ENCODE results near the gene CSTPP1.

The CSTPP1 gene

GRCh38 chr11:47020793-47021526 is 84.4 kb downstream of the CSTPP1 start:
- no peak for DNase-seq
- no peak for ATAC-seq
- Mint-ChIP-seq H3K27me3 (no peaks in the 10 kb centered on the region), H3K9me3 (no peaks in the 10 kb centered on the region), H3K4me3 (no peak overlapping the region), H3K27ac (no peak overlapping the region), H3K4me1 (no peaks in the 10 kb centered on the region)

- DNase-seq = no peak
- H3K27me3 Mint-ChIP-seq = no peaks in the 10 kb centered on the region
- no peak overlapping the region for H3K4me3 Mint-ChIP-seq
- no peak for ATAC-seq
- no peaks in the 10 kb centered on the region for H3K4me1 Mint-ChIP-seq
- H3K9me3 Mint-ChIP-seq = no peaks in the 10 kb centered on the region
- H3K27ac Mint-ChIP-seq = no peak overlapping the region
Measured at GRCh38 chr11:47021527-47021818, 84.9 kb downstream of the CSTPP1 start.

GRCh38 chr11:47021965-47022364 is 85.4 kb downstream of the CSTPP1 start:
- no peaks in the 10 kb centered on the region for H3K27me3 Mint-ChIP-seq
- ATAC-seq (no peak), DNase-seq (no peak)
- no peak overlapping the region for H3K4me3 Mint-ChIP-seq
- H3K27ac Mint-ChIP-seq = no peak overlapping the region
- H3K4me1 Mint-ChIP-seq = no peaks in the 10 kb centered on the region
- H3K9me3 Mint-ChIP-seq = no peaks in the 10 kb centered on the region

GRCh38 chr11:47028195-47029093 is 91.9 kb downstream of the CSTPP1 start:
- no peaks in the 10 kb centered on the region for H3K27me3 Mint-ChIP-seq
- DNase-seq = no peak
- no peak overlapping the region for H3K4me3 Mint-ChIP-seq
- no peaks in the 10 kb centered on the region for H3K9me3 Mint-ChIP-seq
- H3K4me1 Mint-ChIP-seq = no peaks in the 10 kb centered on the region
- H3K27ac Mint-ChIP-seq = no peak overlapping the region
- no peak for ATAC-seq

GRCh38 chr11:47033439-47033838 is 96.9 kb downstream of the CSTPP1 start:
- Mint-ChIP-seq H3K4me3 (no peak overlapping the region), H3K27ac (no peak overlapping the region), H3K27me3 (no peaks in the 10 kb centered on the region), H3K4me1 (no peaks in the 10 kb centered on the region), H3K9me3 (no peaks in the 10 kb centered on the region)
- ATAC-seq (no peak), DNase-seq (no peak)

- Mint-ChIP-seq H3K27ac (no peak overlapping the region), H3K9me3 (no peaks in the 10 kb centered on the region), H3K27me3 (no peaks in the 10 kb centered on the region), H3K4me3 (no peak overlapping the region), H3K4me1 (no peaks in the 10 kb centered on the region)
- DNase-seq = no peak
- no peak for ATAC-seq
Measured at GRCh38 chr11:47034091-47034490, 97.5 kb downstream of the CSTPP1 start.

GRCh38 chr11:47035108-47035507 is 98.5 kb downstream of the CSTPP1 start:
- no peaks in the 10 kb centered on the region for H3K9me3 Mint-ChIP-seq
- no peaks in the 10 kb centered on the region for H3K4me1 Mint-ChIP-seq
- DNase-seq (no peak), ATAC-seq (no peak)
- no peak overlapping the region for H3K4me3 Mint-ChIP-seq
- H3K27me3 Mint-ChIP-seq = no peaks in the 10 kb centered on the region
- no peak overlapping the region for H3K27ac Mint-ChIP-seq

- Mint-ChIP-seq H3K4me1 (no peaks in the 10 kb centered on the region), H3K27me3 (no peaks in the 10 kb centered on the region), H3K9me3 (no peaks in the 10 kb centered on the region), H3K4me3 (no peak overlapping the region), H3K27ac (no peak overlapping the region)
- ATAC-seq (no peak), DNase-seq (no peak)
Measured at GRCh38 chr11:47044119-47044518, 107.6 kb downstream of the CSTPP1 start.

GRCh38 chr11:47047972-47048371 is 111.4 kb downstream of the CSTPP1 start:
- Mint-ChIP-seq H3K4me3 (no peak overlapping the region), H3K9me3 (no peaks in the 10 kb centered on the region), H3K27ac (no peak overlapping the region), H3K4me1 (no peaks in the 10 kb centered on the region), H3K27me3 (no peaks in the 10 kb centered on the region)
- ATAC-seq = no peak
- DNase-seq = no peak

- no peaks in the 10 kb centered on the region for H3K4me1 Mint-ChIP-seq
- DNase-seq = no peak
- H3K27ac Mint-ChIP-seq = no peak overlapping the region
- no peak overlapping the region for H3K4me3 Mint-ChIP-seq
- no peaks in the 10 kb centered on the region for H3K27me3 Mint-ChIP-seq
- no peak for ATAC-seq
- no peaks in the 10 kb centered on the region for H3K9me3 Mint-ChIP-seq
Measured at GRCh38 chr11:47050284-47050683, 113.7 kb downstream of the CSTPP1 start.

GRCh38 chr11:47051217-47051616 is 114.7 kb downstream of the CSTPP1 start:
- DNase-seq (no peak), ATAC-seq (no peak)
- H3K4me3 Mint-ChIP-seq = no peak overlapping the region
- no peaks in the 10 kb centered on the region for H3K9me3 Mint-ChIP-seq
- H3K27ac Mint-ChIP-seq = peak overlapping the region in 1 of 2 donors; percentile 64
- no peaks in the 10 kb centered on the region for H3K4me1 Mint-ChIP-seq
- H3K27me3 Mint-ChIP-seq = no peaks in the 10 kb centered on the region

- Mint-ChIP-seq H3K27ac (no peak overlapping the region), H3K27me3 (no peaks in the 10 kb centered on the region), H3K4me1 (no peaks in the 10 kb centered on the region), H3K9me3 (no peaks in the 10 kb centered on the region), H3K4me3 (no peak overlapping the region)
- no peak for ATAC-seq
- no peak for DNase-seq
Measured at GRCh38 chr11:47052165-47052564, 115.6 kb downstream of the CSTPP1 start.

- DNase-seq (no peak), ATAC-seq (no peak)
- H3K27me3 Mint-ChIP-seq = no peaks in the 10 kb centered on the region
- H3K27ac Mint-ChIP-seq = peak overlapping the region in 1 of 2 donors; percentile 7
- no peaks in the 10 kb centered on the region for H3K4me1 Mint-ChIP-seq
- H3K4me3 Mint-ChIP-seq = no peak overlapping the region
- no peaks in the 10 kb centered on the region for H3K9me3 Mint-ChIP-seq
Measured at GRCh38 chr11:47052576-47052975, 116.0 kb downstream of the CSTPP1 start.

GRCh38 chr11:47055534-47055933 is 119.0 kb downstream of the CSTPP1 start:
- no peak for ATAC-seq
- Mint-ChIP-seq H3K4me3 (no peak overlapping the region), H3K9me3 (no peaks in the 10 kb centered on the region), H3K4me1 (peaks cover 2% of the 10 kb centered on the region), H3K27ac (no peak overlapping the region), H3K27me3 (no peaks in the 10 kb centered on the region)
- no peak for DNase-seq

GRCh38 chr11:47056261-47056915 is 119.8 kb downstream of the CSTPP1 start:
- Mint-ChIP-seq H3K4me3 (no peak overlapping the region), H3K4me1 (peaks cover 7% of the 10 kb centered on the region), H3K27ac (no peak overlapping the region), H3K9me3 (no peaks in the 10 kb centered on the region), H3K27me3 (no peaks in the 10 kb centered on the region)
- no peak for DNase-seq
- no peak for ATAC-seq

- Mint-ChIP-seq H3K4me3 (no peak overlapping the region), H3K9me3 (no peaks in the 10 kb centered on the region), H3K27ac (no peak overlapping the region), H3K27me3 (no peaks in the 10 kb centered on the region), H3K4me1 (peaks cover 7% of the 10 kb centered on the region)
- no peak for ATAC-seq
- no peak for DNase-seq
Measured at GRCh38 chr11:47057365-47057764, 120.8 kb downstream of the CSTPP1 start.

All from stimulated activated naive CD8-positive, alpha-beta T cell treated with anti-CD3 and anti-CD28 coated beads, Interleukin-15, amount 100 ng/mL, for 72 hours (primary cell).